Loucy (cell line): ENCODE results near the gene PATL1.

Source experiments
- H2AFZ ChIP-seq: fragments of 200-600 bp; sonication (generic); 2 replicates; pipeline ENCODE4 v1.6.0; 2016; ENCODE audit warnings: antibody characterized with exemption, mild to moderate bottlenecking, low read length, moderate library complexity
- H3F3A ChIP-seq: fragments of 200-600 bp; 2 replicates; pipeline ENCODE4 v1.6.0; 2016; ENCODE audit warnings: antibody characterized with exemption, low read depth, mild to moderate bottlenecking
- H3K27me3 ChIP-seq: fragments of 200-600 bp; sonication (generic); 2 replicates; pipeline ENCODE4 v1.6.1; 2014; ENCODE audit warnings: low read length, mild to moderate bottlenecking; ENCODE audit not compliant: insufficient read depth, poor library complexity, severe bottlenecking
- H3K36me3 ChIP-seq: fragments of 200-600 bp; sonication (generic); 2 replicates; pipeline ENCODE4 v1.6.1; 2016; ENCODE audit warnings: low read length; ENCODE audit not compliant: insufficient read depth
- H3K4me1 ChIP-seq: fragments of 200-600 bp; sonication (generic); 2 replicates; pipeline ENCODE4 v1.5.1; 2014; ENCODE audit warnings: low read length, mild to moderate bottlenecking; ENCODE audit not compliant: insufficient read depth, poor library complexity, severe bottlenecking
- H3K4me2 ChIP-seq: fragments of 200-600 bp; sonication (generic); 2 replicates; pipeline ENCODE4 v1.6.0; 2014; ENCODE audit warnings: antibody characterized with exemption, low read length, low read depth, mild to moderate bottlenecking; ENCODE audit not compliant: poor library complexity, severe bottlenecking
- H3K4me3 ChIP-seq: fragments of 200-600 bp; sonication (generic); 2 replicates; pipeline ENCODE4 v1.5.1; 2014; ENCODE audit warnings: low read length, mild to moderate bottlenecking, mixed read lengths; ENCODE audit not compliant: poor library complexity, severe bottlenecking
- H3K79me2 ChIP-seq: fragments of 200-600 bp; sonication (generic); 2 replicates; pipeline ENCODE4 v1.6.1; 2014; ENCODE audit warnings: low read length; ENCODE audit not compliant: insufficient read depth
- H3K9ac ChIP-seq: fragments of 200-600 bp; sonication (generic); 2 replicates; pipeline ENCODE4 v1.6.0; 2014; ENCODE audit warnings: mild to moderate bottlenecking, low read depth, low read length, moderate library complexity; ENCODE audit not compliant: poor library complexity, severe bottlenecking
- H3K9me2 ChIP-seq: fragments of 200-600 bp; sonication (generic); replicated peaks from 2 replicates; pipeline ENCODE4 v1.6.1; 2016; ENCODE audit warnings: low read depth, low read length, mixed read lengths
- H3K9me3 ChIP-seq: fragments of 200-600 bp; sonication (generic); 2 replicates; pipeline ENCODE4 v1.6.1; 2014; ENCODE audit warnings: mild to moderate bottlenecking, antibody characterized with exemption, low read length, low read depth; ENCODE audit not compliant: insufficient read depth
- H4K20me1 ChIP-seq: fragments of 200-600 bp; sonication (generic); 2 replicates; pipeline ENCODE4 v1.6.0; 2014; ENCODE audit warnings: antibody characterized with exemption, low read length, mild to moderate bottlenecking; ENCODE audit not compliant: insufficient read depth, poor library complexity, severe bottlenecking
- CTCF ChIP-seq: fragments of 200-600 bp; sonication (generic); conservative IDR thresholded peaks from 2 replicates; pipeline ENCODE4 v1.5.1; 2014; ENCODE audit warnings: mild to moderate bottlenecking, antibody characterized with exemption, low read length
- EZH2phosphoT487 ChIP-seq: fragments of 200-600 bp; IDR thresholded peaks from 2 replicates; pipeline ENCODE4 v1.6.1; 2018; ENCODE audit warnings: antibody characterized with exemption, mild to moderate bottlenecking, moderate library complexity, borderline replicate concordance

Gene PATL1

DNA sequence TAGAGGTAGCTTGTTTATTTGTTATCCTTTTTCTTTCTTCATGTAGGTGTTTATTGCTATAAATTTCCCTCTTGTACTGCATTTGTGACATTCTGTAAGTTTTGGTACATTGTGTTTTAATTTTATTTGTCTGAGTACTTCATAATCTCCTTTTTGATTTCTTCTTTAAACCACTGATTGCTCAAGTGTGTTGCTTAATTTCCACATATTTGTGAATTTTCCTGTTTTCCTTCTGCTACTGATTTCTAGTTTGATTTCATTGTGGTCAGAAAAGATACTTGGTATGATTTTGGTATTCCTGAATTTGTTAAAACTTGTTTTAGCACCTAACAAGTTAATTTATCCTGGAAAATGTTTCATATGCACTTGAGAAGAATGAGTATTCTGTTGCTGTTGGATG lies 29.7 kb upstream of the PATL1 start:
- TF ChIP-seq CTCF (no peak), EZH2phosphoT487 (no peak)
- no peaks in the 10 kb centered on the region for H3K4me1 ChIP-seq
- no peaks in the 10 kb centered on the region for H3K36me3 ChIP-seq
- no peak overlapping the region for H2AFZ ChIP-seq
- H4K20me1 ChIP-seq, result no peaks in the 10 kb centered on the region
- H3K9me2 ChIP-seq, result no peaks in the 10 kb centered on the region
- H3K9me3 ChIP-seq, result no peaks in the 10 kb centered on the region
- H3K4me2 ChIP-seq, result no peak overlapping the region
- no peak overlapping the region for H3K4me3 ChIP-seq
- H3K79me2 ChIP-seq, result no peaks in the 10 kb centered on the region
- no peaks in the 10 kb centered on the region for H3K27me3 ChIP-seq
- no peak overlapping the region for H3K9ac ChIP-seq
- no peaks in the 10 kb centered on the region for H3F3A ChIP-seq

GRCh38 chr11:59692915-59693314 lies 24.1 kb upstream of the PATL1 start:
- H3F3A ChIP-seq, result no peaks in the 10 kb centered on the region
- TF ChIP-seq CTCF (no peak), EZH2phosphoT487 (no peak)
- no peak overlapping the region for H3K9ac ChIP-seq
- peaks cover 5% of the 10 kb centered on the region for H3K4me1 ChIP-seq
- H2AFZ ChIP-seq, result no peak overlapping the region
- no peaks in the 10 kb centered on the region for H3K79me2 ChIP-seq
- no peak overlapping the region for H3K4me3 ChIP-seq
- no peaks in the 10 kb centered on the region for H3K9me2 ChIP-seq
- H3K27me3 ChIP-seq, result no peaks in the 10 kb centered on the region
- H3K9me3 ChIP-seq, result peaks cover 9% of the 10 kb centered on the region; the same call in 1 of the 2 replicates
- H3K4me2 ChIP-seq, result no peak overlapping the region
- no peaks in the 10 kb centered on the region for H3K36me3 ChIP-seq
- no peaks in the 10 kb centered on the region for H4K20me1 ChIP-seq

GRCh38 chr11:59691156-59691555 lies 22.3 kb upstream of the PATL1 start:
- H3K27me3 ChIP-seq, result no peaks in the 10 kb centered on the region
- peaks cover 9% of the 10 kb centered on the region; the same call in 1 of the 2 replicates for H3K9me3 ChIP-seq
- H3K36me3 ChIP-seq, result no peaks in the 10 kb centered on the region
- TF ChIP-seq EZH2phosphoT487 (no peak), CTCF (no peak)
- no peak overlapping the region for H3K4me2 ChIP-seq
- H3K4me1 ChIP-seq, result peaks cover 5% of the 10 kb centered on the region
- H2AFZ ChIP-seq, result no peak overlapping the region
- H4K20me1 ChIP-seq, result no peaks in the 10 kb centered on the region
- no peaks in the 10 kb centered on the region for H3F3A ChIP-seq
- H3K79me2 ChIP-seq, result no peaks in the 10 kb centered on the region
- no peak overlapping the region for H3K9ac ChIP-seq
- no peak overlapping the region for H3K4me3 ChIP-seq
- H3K9me2 ChIP-seq, result no peaks in the 10 kb centered on the region
